Right atrium auricular region (tissue), 2 donors: ENCODE measurements around the gene FGF11. TPM values are rescaled to one million over a fixed set of nuclear protein-coding genes. Genes with fewer than 3 reads are reported as not detected.
A peak's percentile ranks its signal among the peaks of the same experiment; 100 is the strongest.

Experiments
- DNase-seq: peaks from one replicate; pipeline ENCODE4 v3.0.0-alpha.2; 2019; ENCODE audit warnings: low spot score
- H3K27ac ChIP-seq, 2 donors: fragments of 200-600 bp; sonication (generic); 1 replicate in 1 of 2; 2 replicates in 1 of 2; pipeline ENCODE4 v1.5.1; 2016 to 2019
- H3K27me3 ChIP-seq, 2 donors: fragments of 200-600 bp; sonication (generic); one replicate each; pipeline versions ENCODE4 v1.5.1 to v1.6.0; 2017 to 2019
- H3K36me3 ChIP-seq: fragments of 200-600 bp; sonication (generic); one replicate; pipeline ENCODE4 v1.5.1; 2016
- H3K4me1 ChIP-seq, 2 donors: fragments of 200-600 bp; sonication (generic); one replicate each; pipeline versions ENCODE4 v1.5.1 to v1.6.0; 2017 to 2019
- H3K4me3 ChIP-seq, 2 donors: fragments of 200-600 bp; sonication (generic); 1 replicate in 1 of 2; 2 replicates in 1 of 2; pipeline ENCODE4 v1.5.1; 2017 to 2019; ENCODE audit warnings: mild to moderate bottlenecking in 1 of 2, moderate library complexity in 1 of 2
- H3K9me3 ChIP-seq, 2 donors: fragments of 200-600 bp; sonication (generic); one replicate each; pipeline ENCODE4 v1.5.1; 2019
- CTCF ChIP-seq, 2 donors: fragments of 200-600 bp; sonication (generic); IDR thresholded peaks; one replicate each; pipeline ENCODE4 v1.5.1; 2019; ENCODE audit warnings: antibody characterized with exemption in 2 of 2
- total RNA-seq, 2 donors: library from RNA; depleted of rRNA; stranded (reverse); fragments of >200 nt; gene quantifications; one replicate each; pipeline ENCODE4 v1.1.0, GENCODE V29; 2016

The FGF11 gene
- total RNA-seq, 2 donors from 2014 or later, result 18.6 to 20.9 TPM

GRCh38 chr17:7465597-7466275, 26.4 kb downstream of the FGF11 start:
- peaks cover 46% of the 10 kb centered on the region for H3K36me3 ChIP-seq
- H3K4me3 ChIP-seq, result no peak overlapping the region
- no peak for DNase-seq
- H3K4me1 ChIP-seq, result peaks cover 0 to 47% of the 10 kb centered on the region in 2 donors
- H3K27ac ChIP-seq, result peak overlapping the region; percentile 74 to 90
- no peaks in the 10 kb centered on the region for H3K9me3 ChIP-seq
- no peaks in the 10 kb centered on the region for H3K27me3 ChIP-seq
- no peak for TF ChIP-seq CTCF (IDR thresholded peaks at IDR 0.05)

- Histone ChIP-seq H3K27ac (peak overlapping the region; percentile 74 to 90), H3K36me3 (peaks cover 46% of the 10 kb centered on the region), H3K27me3 (no peaks in the 10 kb centered on the region), H3K9me3 (no peaks in the 10 kb centered on the region), H3K4me3 (no peak overlapping the region), H3K4me1 (peaks cover 0 to 50% of the 10 kb centered on the region in 2 donors)
- DNase-seq, result no peak
- no peak for TF ChIP-seq CTCF (IDR thresholded peaks at IDR 0.05)
These were observed 27.0 kb downstream of the FGF11 start for GRCh38 chr17:7466318-7466638.

- H3K27ac ChIP-seq, result peak overlapping the region; percentile 74 to 90
- DNase-seq, result peak; percentile 89
- peaks cover 43% of the 10 kb centered on the region for H3K36me3 ChIP-seq
- no peaks in the 10 kb centered on the region for H3K27me3 ChIP-seq
- no peak overlapping the region for H3K4me3 ChIP-seq
- H3K4me1 ChIP-seq, result peaks cover 0 to 55% of the 10 kb centered on the region in 2 donors
- H3K9me3 ChIP-seq, result no peaks in the 10 kb centered on the region
- no peak for TF ChIP-seq CTCF (IDR thresholded peaks at IDR 0.05)
These were observed 27.5 kb downstream of the FGF11 start for GRCh38 chr17:7466639-7467341.

- TF ChIP-seq CTCF (IDR thresholded peaks at IDR 0.05), result no peak
- peaks cover 0 to 60% of the 10 kb centered on the region in 2 donors for H3K4me1 ChIP-seq
- H3K27me3 ChIP-seq, result no peaks in the 10 kb centered on the region
- H3K9me3 ChIP-seq, result no peaks in the 10 kb centered on the region
- H3K36me3 ChIP-seq, result peaks cover 36% of the 10 kb centered on the region
- DNase-seq, result no peak
- no peak overlapping the region for H3K4me3 ChIP-seq
- peak overlapping the region; percentile 74 to 90 for H3K27ac ChIP-seq
These were observed 28.2 kb downstream of the FGF11 start for GRCh38 chr17:7467498-7467897.

- Histone ChIP-seq H3K4me1 (peaks cover 0 to 60% of the 10 kb centered on the region in 2 donors), H3K36me3 (peaks cover 28% of the 10 kb centered on the region), H3K27me3 (no peaks in the 10 kb centered on the region), H3K4me3 (no peak overlapping the region), H3K9me3 (no peaks in the 10 kb centered on the region), H3K27ac (peak overlapping the region in 1 of 2 donors; percentile 11)
- no peak for TF ChIP-seq CTCF (IDR thresholded peaks at IDR 0.05)
- DNase-seq, result no peak
These were observed 29.0 kb downstream of the FGF11 start for GRCh38 chr17:7468290-7468689.
